T47D (cell line): Measurements from ENCODE around the gene PDHA1.
A peak's percentile ranks its signal among the peaks of the same experiment; 100 is the strongest.

Source experiments
- DNase-seq, 2 experiments: peaks; one replicate each; pipeline versions ENCODE4 v3.0.0 to v3.0.0-alpha.2; 2011 to 2012; ENCODE audit warnings: low read depth in 1 of 2, low spot score in 1 of 2
- JUND ChIP-seq: IDR thresholded peaks from 2 replicates; pipeline ENCODE4 v1.6.1; 2012; ENCODE audit warnings: low read depth
- in situ Hi-C: cut with HindIII; loops from 2 replicates; pipeline ENCODE4 v1.10.0; 2016; ENCODE audit warnings: low sequenced_read_pairs, low pct_unique_long_range_greater_than_20kb

The PDHA1 gene

GRCh38 chrX:19343535-19344408 lies at the start of gene PDHA1:
TSS of gene PDHA1 (plus strand) at chrX:19343927. CDS start at chrX:19344038, 111 bp downstream.
- TF ChIP-seq JUND = no peak
- peak; percentile 73 to 96 for DNase-seq
- in situ Hi-C loops = no loop called here

GRCh38 chrX:19303256-19303880 lies 40.4 kb upstream of the PDHA1 start:
- in situ Hi-C loops = no loop called here
- no peak for TF ChIP-seq JUND
- no peak for DNase-seq

- no peak for DNase-seq
- no peak for TF ChIP-seq JUND
- in situ Hi-C loops = no loop called here
Observed at GRCh38 chrX:19326567-19326966, 17.2 kb upstream of the PDHA1 start.

GRCh38 chrX:19331831-19332230 lies 11.9 kb upstream of the PDHA1 start:
- TF ChIP-seq JUND = no peak
- in situ Hi-C loops = no loop called here
- no peak for DNase-seq

- no peak for TF ChIP-seq JUND
- in situ Hi-C loops = no loop called here
- no peak for DNase-seq
Observed at GRCh38 chrX:19332983-19333382, 10.7 kb upstream of the PDHA1 start.

GRCh38 chrX:19334945-19335626 lies 8.6 kb upstream of the PDHA1 start:
- peak in 1 of 2 experiments; percentile 24 for DNase-seq
- in situ Hi-C loops = no loop called here
- no peak for TF ChIP-seq JUND

- in situ Hi-C loops = no loop called here
- DNase-seq = peak in 1 of 2 experiments; percentile 9
- TF ChIP-seq JUND = no peak
Observed at GRCh38 chrX:19342331-19342906, 1.3 kb upstream of the PDHA1 start.

- in situ Hi-C loops = no loop called here
- DNase-seq = no peak
- TF ChIP-seq JUND = no peak
Observed at GRCh38 chrX:19343085-19343534, 617 bp upstream of the PDHA1 start.

- in situ Hi-C loops = no loop called here
- no peak for TF ChIP-seq JUND
- DNase-seq = no peak
Observed at GRCh38 chrX:19344661-19345060, 934 bp downstream of the PDHA1 start.

GRCh38 chrX:19347916-19348315 lies 4.2 kb downstream of the PDHA1 start:
- TF ChIP-seq JUND = no peak
- in situ Hi-C loops = no loop called here
- no peak for DNase-seq

- in situ Hi-C loops = no loop called here
- no peak for DNase-seq
- no peak for TF ChIP-seq JUND
Observed at GRCh38 chrX:19349264-19349663, 5.5 kb downstream of the PDHA1 start.

GRCh38 chrX:19350941-19351384 lies 7.2 kb downstream of the PDHA1 start:
- in situ Hi-C loops = no loop called here
- no peak for TF ChIP-seq JUND
- no peak for DNase-seq

- TF ChIP-seq JUND = no peak
- DNase-seq = no peak
- in situ Hi-C loops = no loop called here
Observed at GRCh38 chrX:19354625-19355024, 10.9 kb downstream of the PDHA1 start.
